K562 (cell line): ENCODE results near the gene NCBP2. TPM values are rescaled to one million over a fixed set of nuclear protein-coding genes. Genes with fewer than 3 reads are reported as not detected.

Experiments
- CBFA2T2 ChIP-seq: fragments of 450-650 bp; conservative IDR thresholded peaks from 2 replicates; pipeline ENCODE4 v1.6.1; 2017; ENCODE audit warnings: mild to moderate bottlenecking
- GTF2E2 ChIP-seq: fragments of 200-800 bp; sonication (Bioruptor generic); IDR thresholded peaks from 2 replicates; pipeline ENCODE4 v1.6.1; 2016; ENCODE audit warnings: missing genetic modification characterization, missing compliant biosample characterization
- HDAC8 ChIP-seq: fragments of 450-650 bp; IDR thresholded peaks from 2 replicates; pipeline ENCODE4 v1.6.1; 2016; ENCODE audit warnings: mild to moderate bottlenecking, missing genetic modification characterization, moderate library complexity, missing compliant biosample characterization
- KDM1A ChIP-seq, 2 experiments: fragments of 450-650 bp; IDR thresholded peaks; 2 replicates each; pipeline ENCODE4 v1.6.1; 2016; ENCODE audit warnings: mild to moderate bottlenecking in 2 of 2
- NR2C1 ChIP-seq, 2 experiments: fragments of 450-650 bp; IDR thresholded peaks; 2 replicates each; pipeline ENCODE4 v1.6.1; 2017; ENCODE audit warnings: mild to moderate bottlenecking in 2 of 2, antibody characterized with exemption in 1 of 2, inconsistent platforms in 1 of 2, missing compliant biosample characterization in 1 of 2, missing genetic modification characterization in 1 of 2
- NR2C2 ChIP-seq, 2 experiments: fragments of 200-800 bp in 1 of 2; sonication (Bioruptor generic) in 1 of 2; sonication (generic) in 1 of 2; formaldehyde crosslinking in 1 of 2; IDR thresholded peaks; 2 replicates each; pipeline versions ENCODE4 v1.6.1 to v1.8.0; 2016 to 2022; ENCODE audit warnings: mild to moderate bottlenecking in 1 of 2, missing compliant biosample characterization in 1 of 2, missing genetic modification characterization in 1 of 2, missing genetic modification reagents in 1 of 2
- OTX1 ChIP-seq: fragments of 450-650 bp; formaldehyde crosslinking; IDR thresholded peaks from 2 replicates; pipeline ENCODE4 v1.4.0; 2022; ENCODE audit warnings: mild to moderate bottlenecking
- RCOR1 ChIP-seq, 2 experiments: IDR thresholded peaks; 2 replicates each; pipeline ENCODE4 v1.6.1; 2012; ENCODE audit warnings: low read depth in 2 of 2, low read length in 2 of 2, borderline replicate concordance in 1 of 2, improper control_type of control experiment in 1 of 2
- SUPT5H ChIP-seq: fragments of 450-650 bp; IDR thresholded peaks from 2 replicates; pipeline ENCODE4 v1.6.1; 2016
- TARDBP ChIP-seq: fragments of 450-650 bp; IDR thresholded peaks from 2 replicates; pipeline ENCODE4 v1.6.1; 2016
- TGIF2 ChIP-seq: sonication (generic); formaldehyde crosslinking; IDR thresholded peaks from 2 replicates; pipeline ENCODE4 v1.8.1; 2022; ENCODE audit warnings: mild to moderate bottlenecking, missing genetic modification reagents, moderate library complexity
- YY1 ChIP-seq, 3 experiments: IDR thresholded peaks; 2 replicates each; pipeline ENCODE4 v1.6.1; 2011; ENCODE audit warnings: low read length in 2 of 3, mild to moderate bottlenecking in 2 of 3, moderate library complexity in 2 of 3, borderline replicate concordance in 1 of 3, control low read depth in 1 of 3, low read depth in 1 of 3; ENCODE audit not compliant: insufficient read depth in 3 of 3, insufficient replicate concordance in 2 of 3, control insufficient read depth in 1 of 3, insufficient read length in 1 of 3; ENCODE audit errors: extremely low read depth in 1 of 3
- ZNF395 ChIP-seq: fragments of 200-800 bp; sonication (Bioruptor generic); IDR thresholded peaks from 2 replicates; pipeline ENCODE4 v1.6.1; 2017; ENCODE audit warnings: missing genetic modification characterization, missing compliant biosample characterization
- ZNF445 ChIP-seq: fragments of 250-450 bp; sonication (Bioruptor Pico); IDR thresholded peaks from 2 replicates; pipeline ENCODE4 v1.4.0; 2020; ENCODE audit warnings: low read depth, mild to moderate bottlenecking, moderate library complexity
- ZNF449 ChIP-seq: fragments of 250-450 bp; sonication (Bioruptor Pico); IDR thresholded peaks from 2 replicates; pipeline ENCODE4 v1.8.0; 2022; ENCODE audit warnings: moderate library complexity, mild to moderate bottlenecking, inconsistent platforms
- ZNF583 ChIP-seq: fragments of 250-450 bp; sonication (Bioruptor Pico); IDR thresholded peaks from 2 replicates; pipeline ENCODE4 v1.4.0; 2020
- ZNF695 ChIP-seq: fragments of 450-650 bp; formaldehyde crosslinking; IDR thresholded peaks from 2 replicates; pipeline ENCODE4 v1.4.0; 2020; ENCODE audit warnings: mild to moderate bottlenecking, moderate library complexity
- ZNF766 ChIP-seq: fragments of 200-800 bp; sonication (Bioruptor generic); conservative IDR thresholded peaks from 2 replicates; pipeline ENCODE4 v1.6.1; 2016; ENCODE audit warnings: missing genetic modification characterization, missing compliant biosample characterization
- polyA plus RNA-seq, 8 experiments: library from polyadenylated mRNA; depleted of rRNA in 4 of 8; stranded (reverse) in 5 of 8; unstranded in 3 of 8; fragments of >200 nt; fragmentation: Nextera tagmentation in 2 of 8; fragmentation: Illumina TruSeq in 1 of 8; extraction: Ambion mirVana in 2 of 8; extraction: Trizol in 1 of 8; gene quantifications; 2 replicates each; pipeline versions ENCODE4 v1.2.1 to v1.2.3, GENCODE V29; 2011 to 2014; ENCODE audit warnings: inconsistent platforms in 1 of 8, missing spikeins in 1 of 8
- total RNA-seq, 7 experiments: library from RNA; depleted of rRNA in 6 of 7; stranded (reverse); fragments of >200 nt in 6 of 7; fragmentation: Illumina TruSeq in 2 of 7; extraction: Trizol in 2 of 7; gene quantifications; 2 replicates each; pipeline versions ENCODE4 v1.2.1 to v1.2.3, GENCODE V29; 2011 to 2021; ENCODE audit warnings: low replicate concordance in 1 of 7
- TF ChIP-seq, protein P1 (sequence below), 3 experiments: fragments of 200-800 bp in 1 of 3; sonication (Bioruptor generic) in 1 of 3; sonication (generic) in 1 of 3; formaldehyde crosslinking in 1 of 3; IDR thresholded peaks; 2 replicates each; pipeline versions ENCODE4 v1.6.1 to v1.8.0; 2016 to 2022; ENCODE audit warnings: mild to moderate bottlenecking in 2 of 3, missing compliant biosample characterization in 2 of 3, missing genetic modification characterization in 2 of 3, missing genetic modification reagents in 1 of 3

NCBP2 gene
- total and polyA plus RNA-seq, 9 of the 15 experiments (the other 6 are each of a cell fraction or from before 2014, with no cell fraction given), result 56.4 to 102 (median 82.3) TPM

DNA sequence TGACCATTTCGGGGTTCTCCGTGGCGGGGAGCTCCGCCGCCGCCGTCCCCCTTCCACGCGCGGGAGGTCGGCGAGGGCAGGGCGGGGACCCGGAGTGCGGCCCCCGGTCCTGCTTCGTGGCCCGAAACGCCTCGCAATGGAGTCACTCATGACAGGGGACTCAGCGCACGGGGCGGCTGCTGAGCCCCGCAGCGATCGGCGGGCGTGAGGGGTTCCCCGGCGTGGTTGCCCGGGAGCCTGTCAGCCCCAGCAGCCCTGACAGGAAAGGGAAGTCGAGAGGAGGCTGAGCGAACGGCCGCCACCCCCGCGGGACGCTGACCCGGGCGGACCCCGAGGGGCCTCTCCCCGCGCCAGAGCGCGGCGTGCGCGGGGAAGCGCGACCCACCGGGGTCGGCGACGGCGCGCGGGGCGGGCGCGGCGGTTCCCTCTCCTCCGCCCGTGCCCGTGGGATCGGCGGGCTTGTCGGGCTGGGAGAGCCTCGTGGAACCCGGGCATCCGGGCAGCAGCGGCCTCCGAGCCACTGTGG, 26.9 kb upstream of the NCBP2 start (continued):
- TF ChIP-seq YY1 (IDR thresholded peaks at IDR 0.05; ENCODE audit: borderline replicate concordance in 1 of 3, control insufficient read depth in 1 of 3, extremely low read depth in 1 of 3, insufficient read depth in 3 of 3, insufficient read length in 1 of 3, insufficient replicate concordance in 2 of 3, low read depth in 1 of 3, low read length in 2 of 3) (peak in 1 of 3 experiments; percentile 7), ZNF695 (CRISPR knock-in tag) (peak; percentile 64; the same call in 1 of the 2 replicates), KDM1A (IDR thresholded peaks at IDR 0.05) (no peak), ZNF766 (peak; percentile 76; the same call in 1 of the 2 replicates), OTX1 (CRISPR knock-in tag) (peak; percentile 48; the same call in 1 of the 2 replicates), NR2C2 (CRISPR knock-in tag; IDR thresholded peaks at IDR 0.05) (peak; percentile 52; the same call in 1 of the 2 replicates), NR2C2 (tag; IDR thresholded peaks at IDR 0.05) (peak; percentile 54; the same call in 1 of the 2 replicates), TARDBP (0 out of 2 replicates have a peak, but pooled peaks have one; percentile 24), ZNF449 (CRISPR knock-in tag) (peak; percentile 43; the same call in 1 of the 2 replicates), GTF2E2 (tag) (peak; percentile 5; the same call in 1 of the 2 replicates), RCOR1 (IDR thresholded peaks at IDR 0.05; ENCODE audit: borderline replicate concordance in 1 of 2, low read depth in 2 of 2, low read length in 2 of 2) (no peak), ZNF445 (CRISPR knock-in tag) (0 out of 2 replicates have a peak, but pooled peaks have one; percentile 48), TGIF2 (CRISPR knock-in tag) (no peak), CBFA2T2 (no peak), SUPT5H (0 out of 2 replicates have a peak, but pooled peaks have one; percentile 24), ZNF583 (CRISPR knock-in tag) (peak; percentile 87), HDAC8 (tag) (peak; percentile 84; the same call in 1 of the 2 replicates), NR2C1 (IDR thresholded peaks at IDR 0.05) (no peak), NR2C1 (tag; IDR thresholded peaks at IDR 0.05) (0 out of 2 replicates have a peak, but pooled peaks have one; percentile 32), ZNF395 (CRISPR knock-in tag) (peak; percentile 93)
- TF ChIP-seq, protein P1, sequence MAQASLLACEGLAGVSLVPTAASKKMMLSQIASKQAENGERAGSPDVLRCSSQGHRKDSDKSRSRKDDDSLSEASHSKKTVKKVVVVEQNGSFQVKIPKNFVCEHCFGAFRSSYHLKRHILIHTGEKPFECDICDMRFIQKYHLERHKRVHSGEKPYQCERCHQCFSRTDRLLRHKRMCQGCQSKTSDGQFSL (CRISPR knock-in tag; IDR thresholded peaks at IDR 0.05), result no peak
- TF ChIP-seq, protein P1 (tag; IDR thresholded peaks at IDR 0.05), result peak in 1 of 2 experiments; percentile 57; a peak in 1 of 4 replicates
